Transverse colon (tissue), 4 donors: Measurements from ENCODE around the gene PKMYT1. TPM values are rescaled to one million over a fixed set of nuclear protein-coding genes. Genes with fewer than 3 reads are reported as not detected.

ENCODE experiments used
- DNase-seq: peaks from one replicate; pipeline ENCODE4 v3.0.0-alpha.2; 2019
- H3K27ac ChIP-seq, 4 donors: fragments of 200-600 bp; sonication (generic); 2 replicates each; pipeline ENCODE4 v1.5.1; 2016 to 2018; ENCODE audit warnings: inconsistent platforms in 4 of 4
- H3K27me3 ChIP-seq: fragments of 200-600 bp; sonication (generic); 2 replicates; pipeline ENCODE4 v1.5.1; 2017; ENCODE audit warnings: inconsistent platforms
- H3K36me3 ChIP-seq, 4 donors: fragments of 200-600 bp; sonication (generic); 2 replicates each; pipeline ENCODE4 v1.5.1; 2017 to 2019; ENCODE audit warnings: inconsistent platforms in 4 of 4
- H3K4me1 ChIP-seq, 4 donors: fragments of 200-600 bp; sonication (generic); 2 replicates each; pipeline ENCODE4 v1.5.1; 2017 to 2020; ENCODE audit warnings: inconsistent platforms in 4 of 4
- H3K4me3 ChIP-seq, 4 donors: fragments of 200-600 bp; sonication (generic); 1 replicate in 1 of 4; 2 replicates in 3 of 4; pipeline versions ENCODE4 v1.5.1 to v1.6.1; 2017 to 2019; ENCODE audit warnings: inconsistent platforms in 4 of 4
- H3K9me3 ChIP-seq, 2 donors: fragments of 200-600 bp; sonication (generic); 2 replicates each; pipeline ENCODE4 v1.5.1; 2017 to 2019; ENCODE audit warnings: inconsistent platforms in 2 of 2
- EP300 ChIP-seq: sonication (generic); formaldehyde crosslinking; IDR thresholded peaks from one replicate; pipeline ENCODE4 v1.6.1; 2017; ENCODE audit warnings: antibody characterized with exemption, low read depth
- POLR2A ChIP-seq: fragments of 450-650 bp; IDR thresholded peaks from one replicate; pipeline ENCODE4 v1.6.1; 2016; ENCODE audit warnings: antibody characterized with exemption, mild to moderate bottlenecking, moderate library complexity
- POLR2AphosphoS5 ChIP-seq, 3 donors: sonication (generic); formaldehyde crosslinking; IDR thresholded peaks; one replicate each; pipeline ENCODE4 v1.6.1; 2016; ENCODE audit warnings: antibody characterized with exemption in 3 of 3
- WGBS, 2 donors: methylation state at CpG; one replicate each; pipeline ENCODE4 v1.1.5; 2018; ENCODE audit warnings: low coverage in 1 of 2; 5-methylcytosine and 5-hydroxymethylcytosine counted together
- in situ Hi-C, 4 donors: fragments of 200-750 bp; cut with MboI; loops; one replicate each; pipeline versions ENCODE4 v1.15.0 to v1.15.1; 2017; ENCODE audit warnings: low sequenced_read_pairs in 3 of 4, low pct_ligation_motif_present in 1 of 4, low pct_unique_long_range_greater_than_20kb in 1 of 4
- intact Hi-C: fragments of 100-400 bp; cut with DNase I; formaldehyde crosslinking; loops from one replicate; pipeline ENCODE4 v1.15.1; 2023; ENCODE audit warnings: low total_unique reads
- total RNA-seq, 4 donors: library from RNA; depleted of rRNA; stranded (reverse); fragments of >200 nt; gene quantifications; one replicate each; pipeline ENCODE4 v1.1.0, GENCODE V29; 2016
- TF ChIP-seq, protein P1 (sequence below), 5 experiments: fragments of 200-600 bp in 3 of 5; fragments of 450-650 bp in 2 of 5; sonication (generic) in 3 of 5; IDR thresholded peaks; 1 replicate in 2 of 5; 2 replicates in 3 of 5; pipeline ENCODE4 v1.5.1; 2016 to 2017; ENCODE audit warnings: antibody characterized with exemption in 5 of 5, inconsistent platforms in 3 of 5, mild to moderate bottlenecking in 2 of 5, moderate library complexity in 1 of 5

Gene PKMYT1
- total RNA-seq, 4 donors from 2014 or later = 0.55 to 3.6 (median 3.0) TPM; not detected in 1

DNA sequence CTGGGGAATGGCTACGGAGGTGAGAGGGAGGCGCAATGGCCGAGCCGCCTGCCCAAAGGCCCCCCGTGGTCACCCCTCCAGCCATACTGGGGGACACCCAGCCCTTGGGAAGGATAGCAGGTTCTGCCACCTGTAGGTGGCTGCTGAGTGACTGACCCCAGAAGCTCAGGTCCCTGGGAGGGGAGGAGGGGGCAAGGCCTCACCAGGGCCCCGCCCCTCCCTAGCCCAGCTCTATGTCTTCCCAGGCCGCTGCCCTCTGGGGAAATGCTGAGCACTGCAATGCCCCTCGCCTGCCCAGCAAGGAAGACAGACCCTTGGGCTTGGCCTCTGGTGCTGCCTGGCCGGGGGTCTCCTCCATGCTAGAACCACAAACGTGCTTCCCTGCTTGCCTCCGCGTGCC is 21.1 kb upstream of the PKMYT1 start:
- Histone ChIP-seq H3K9me3 (no peaks in the 10 kb centered on the region), H3K27ac (no peak overlapping the region), H3K27me3 (peaks cover 15% of the 10 kb centered on the region), H3K36me3 (no peaks in the 10 kb centered on the region), H3K4me3 (no peak overlapping the region), H3K4me1 (peaks cover 6 to 16% (median 11%) of the 10 kb centered on the region in 4 donors)
- in situ Hi-C loops (no loop called here), intact Hi-C loops (no loop called here)
- 76% methylated on average over 11 of the region's 12 CpGs; no CpG with 5 or more reads in 1 of the 2 donors for WGBS, 2 donors
- no peak for DNase-seq
- TF ChIP-seq POLR2AphosphoS5 (IDR thresholded peaks at IDR 0.05) (no peak), POLR2A (no peak), EP300 (no peak)
- TF ChIP-seq, protein P1, sequence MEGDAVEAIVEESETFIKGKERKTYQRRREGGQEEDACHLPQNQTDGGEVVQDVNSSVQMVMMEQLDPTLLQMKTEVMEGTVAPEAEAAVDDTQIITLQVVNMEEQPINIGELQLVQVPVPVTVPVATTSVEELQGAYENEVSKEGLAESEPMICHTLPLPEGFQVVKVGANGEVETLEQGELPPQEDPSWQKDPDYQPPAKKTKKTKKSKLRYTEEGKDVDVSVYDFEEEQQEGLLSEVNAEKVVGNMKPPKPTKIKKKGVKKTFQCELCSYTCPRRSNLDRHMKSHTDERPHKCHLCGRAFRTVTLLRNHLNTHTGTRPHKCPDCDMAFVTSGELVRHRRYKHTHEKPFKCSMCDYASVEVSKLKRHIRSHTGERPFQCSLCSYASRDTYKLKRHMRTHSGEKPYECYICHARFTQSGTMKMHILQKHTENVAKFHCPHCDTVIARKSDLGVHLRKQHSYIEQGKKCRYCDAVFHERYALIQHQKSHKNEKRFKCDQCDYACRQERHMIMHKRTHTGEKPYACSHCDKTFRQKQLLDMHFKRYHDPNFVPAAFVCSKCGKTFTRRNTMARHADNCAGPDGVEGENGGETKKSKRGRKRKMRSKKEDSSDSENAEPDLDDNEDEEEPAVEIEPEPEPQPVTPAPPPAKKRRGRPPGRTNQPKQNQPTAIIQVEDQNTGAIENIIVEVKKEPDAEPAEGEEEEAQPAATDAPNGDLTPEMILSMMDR (IDR thresholded peaks at IDR 0.05) = no peak

DNA sequence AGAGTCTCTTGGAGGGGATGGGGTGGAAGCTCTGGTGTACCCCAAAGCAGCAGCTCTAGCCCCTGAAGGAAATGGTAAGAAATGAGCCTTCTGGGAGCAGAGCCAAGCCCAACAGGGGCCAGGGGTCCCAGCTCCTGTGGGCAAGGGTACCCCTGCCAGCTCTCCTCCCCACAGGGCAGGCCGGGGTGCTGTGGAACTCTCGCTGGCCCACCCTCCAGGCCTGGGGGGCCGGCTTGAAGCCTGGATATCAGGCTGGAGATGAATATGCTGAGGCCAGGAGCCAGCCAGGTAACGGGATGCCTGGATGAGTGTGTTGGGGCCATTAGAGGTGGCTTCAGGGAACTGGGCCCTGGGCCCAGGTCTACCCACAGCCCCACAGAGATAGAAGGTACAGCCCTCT is 20.3 kb upstream of the PKMYT1 start:
- in situ Hi-C loops = no loop called here
- 83% methylated on average over 4 of the region's 4 CpGs; no CpG with 5 or more reads in 1 of the 2 donors for WGBS, 2 donors

DNA sequence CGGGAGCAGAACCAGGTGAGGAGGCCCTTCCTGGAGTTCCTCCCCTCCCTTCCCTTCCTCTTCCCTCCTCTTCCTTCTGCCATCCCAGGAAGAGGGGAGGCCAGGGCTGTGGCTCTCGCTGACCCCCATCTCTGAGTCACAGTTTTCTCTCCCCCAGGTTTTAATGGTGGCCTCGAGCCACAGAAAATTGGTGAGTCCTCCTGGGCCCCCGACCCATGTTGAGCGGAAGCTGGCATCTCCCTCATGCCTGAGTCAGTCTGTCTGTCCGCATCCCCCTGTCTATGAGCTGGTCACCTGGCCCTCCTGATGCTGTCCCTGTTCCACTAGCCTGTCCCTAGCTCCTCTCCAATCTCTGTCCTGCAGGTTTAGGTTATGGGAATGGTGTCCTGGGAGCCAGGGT is 19.7 kb upstream of the PKMYT1 start:
- Histone ChIP-seq H3K27me3 (peaks cover 6% of the 10 kb centered on the region), H3K4me1 (peaks cover 0 to 7% (median 3%) of the 10 kb centered on the region in 4 donors), H3K4me3 (no peak overlapping the region), H3K27ac (no peak overlapping the region), H3K36me3 (no peaks in the 10 kb centered on the region), H3K9me3 (no peaks in the 10 kb centered on the region)
- intact Hi-C loops = no loop called here
- DNase-seq = no peak
- TF ChIP-seq POLR2AphosphoS5 (IDR thresholded peaks at IDR 0.05) = no peak
- TF ChIP-seq, protein P1 (IDR thresholded peaks at IDR 0.05) = no peak
- no peak for TF ChIP-seq EP300
- no peak for TF ChIP-seq POLR2A
- 87% methylated on average over 6 of the region's 6 CpGs; no CpG with 5 or more reads in 1 of the 2 donors for WGBS, 2 donors
- in situ Hi-C loops = no loop called here

More for the DNA sequence above, 20.3 kb upstream of the PKMYT1 start:
- H3K27ac ChIP-seq = no peak overlapping the region
- no peaks in the 10 kb centered on the region for H3K36me3 ChIP-seq
- H3K9me3 ChIP-seq = no peaks in the 10 kb centered on the region
- peaks cover 9% of the 10 kb centered on the region for H3K27me3 ChIP-seq
- TF ChIP-seq, protein P1 (IDR thresholded peaks at IDR 0.05) = no peak
- TF ChIP-seq POLR2A (no peak), POLR2AphosphoS5 (IDR thresholded peaks at IDR 0.05) (no peak), EP300 (no peak)
- intact Hi-C loops = no loop called here
- H3K4me3 ChIP-seq = no peak overlapping the region
- no peak for DNase-seq
- H3K4me1 ChIP-seq = peaks cover 0 to 8% (median 4%) of the 10 kb centered on the region in 4 donors

DNA sequence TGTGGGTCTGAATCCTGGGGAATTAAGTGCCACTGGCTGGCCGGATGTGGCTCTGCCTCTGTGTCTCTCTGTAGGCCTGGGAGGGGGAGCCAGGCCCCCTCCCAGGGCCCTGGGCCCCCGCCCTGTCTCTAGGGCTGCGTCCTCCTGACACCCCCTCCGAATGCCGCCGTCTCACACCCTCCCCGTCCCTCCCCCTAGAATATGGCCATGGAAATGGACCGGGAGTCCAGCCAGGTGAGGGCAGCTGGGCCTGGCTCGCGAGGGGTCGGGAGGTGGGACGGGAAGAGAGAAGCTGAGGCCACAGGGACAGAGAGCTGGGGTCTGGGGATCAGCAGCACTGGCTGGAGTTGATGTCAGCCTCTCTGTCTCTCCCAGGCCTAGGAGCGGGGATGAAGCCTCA is 16.1 kb upstream of the PKMYT1 start:
- TF ChIP-seq POLR2A = no peak
- TF ChIP-seq, protein P1 (IDR thresholded peaks at IDR 0.05) = no peak
- Histone ChIP-seq H3K4me3 (no peak overlapping the region), H3K4me1 (peaks cover 0 to under 1% (median under 1%) of the 10 kb centered on the region in 4 donors), H3K27me3 (peaks cover 4% of the 10 kb centered on the region), H3K27ac (no peak overlapping the region), H3K9me3 (no peaks in the 10 kb centered on the region), H3K36me3 (no peaks in the 10 kb centered on the region)
- intact Hi-C loops = no loop called here
- WGBS, 2 donors = 79 to 84% methylated on average over 7 to 10 of the region's 13 CpGs
- no peak for DNase-seq
- in situ Hi-C loops = no loop called here
